SU-DHL-6 (cell line): ENCODE data around the gene LCN10.

Experiments
- H2AFZ ChIP-seq: fragments of 200-600 bp; sonication (generic); 2 replicates; pipeline ENCODE4 v1.6.1; 2014; ENCODE audit warnings: low read depth, mild to moderate bottlenecking, moderate library complexity, mixed read lengths, antibody characterized with exemption, low read length; ENCODE audit not compliant: severe bottlenecking
- H3F3A ChIP-seq: fragments of 200-600 bp; shearing (Covaris generic); 2 replicates; pipeline ENCODE4 v1.6.0; 2016; ENCODE audit warnings: antibody characterized with exemption, mild to moderate bottlenecking; ENCODE audit not compliant: insufficient read depth
- H3K27ac ChIP-seq: fragments of 200-600 bp; sonication (generic); 2 replicates; pipeline ENCODE4 v1.5.1; 2016; ENCODE audit warnings: low read depth, mild to moderate bottlenecking, low read length, moderate library complexity, mixed read lengths
- H3K27me3 ChIP-seq: fragments of 200-600 bp; sonication (generic), shearing (Covaris generic); 2 replicates; pipeline ENCODE4 v1.6.0; 2014; ENCODE audit warnings: mild to moderate bottlenecking, low read length
- H3K36me3 ChIP-seq: fragments of 200-600 bp; sonication (generic); 2 replicates; pipeline ENCODE4 v1.6.1; 2014; ENCODE audit warnings: mild to moderate bottlenecking, low read length, mixed read lengths
- H3K4me2 ChIP-seq: fragments of 300-600, 200-600 bp; shearing (Covaris generic), sonication (generic); 2 replicates; pipeline ENCODE4 v1.6.0; 2014; ENCODE audit warnings: low read length, low read depth, mild to moderate bottlenecking; ENCODE audit not compliant: poor library complexity, severe bottlenecking
- H3K4me3 ChIP-seq: fragments of 200-600 bp; sonication (generic); 2 replicates; pipeline ENCODE4 v1.5.1; 2014; ENCODE audit warnings: antibody characterized with exemption, low read length, mild to moderate bottlenecking, mixed read lengths; ENCODE audit not compliant: insufficient read depth, poor library complexity, severe bottlenecking
- H3K79me2 ChIP-seq: fragments of 200-600 bp; sonication (generic); 2 replicates; pipeline ENCODE4 v1.6.1; 2014; ENCODE audit warnings: mild to moderate bottlenecking, low read length, moderate library complexity; ENCODE audit not compliant: insufficient read depth
- H3K9ac ChIP-seq: fragments of 200-600 bp; sonication (generic); 2 replicates; pipeline ENCODE4 v1.7.0; 2014; ENCODE audit warnings: mild to moderate bottlenecking, low read length
- H3K9me2 ChIP-seq: fragments of 200-600 bp; sonication (generic); replicated peaks from 2 replicates; pipeline ENCODE4 v1.6.1; 2014; ENCODE audit warnings: low read length; ENCODE audit not compliant: insufficient read depth
- H3K9me3 ChIP-seq: fragments of 200-600 bp; sonication (generic); 2 replicates; pipeline ENCODE4 v1.6.1; 2014; ENCODE audit warnings: low read length, mixed read lengths; ENCODE audit not compliant: insufficient read depth
- H4K20me1 ChIP-seq: fragments of 200-600 bp; sonication (generic); 2 replicates; pipeline ENCODE4 v1.6.1; 2014; ENCODE audit warnings: low read depth, mild to moderate bottlenecking, antibody characterized with exemption, low read length, moderate library complexity, mixed read lengths
- EZH2phosphoT487 ChIP-seq: fragments of 200-600 bp; sonication (generic), shearing (Covaris generic); conservative IDR thresholded peaks from 2 replicates; pipeline ENCODE4 v1.6.1; 2018; ENCODE audit warnings: mild to moderate bottlenecking, antibody characterized with exemption, low read length, moderate library complexity, mixed read lengths
- TF ChIP-seq, protein P1 (sequence below): fragments of 200-600 bp; sonication (generic); IDR thresholded peaks from one replicate; pipeline ENCODE4 v1.5.1; 2017; ENCODE audit warnings: antibody characterized with exemption, mild to moderate bottlenecking, low read length, moderate library complexity; ENCODE audit not compliant: insufficient read depth, poor library complexity, severe bottlenecking

The LCN10 gene

DNA sequence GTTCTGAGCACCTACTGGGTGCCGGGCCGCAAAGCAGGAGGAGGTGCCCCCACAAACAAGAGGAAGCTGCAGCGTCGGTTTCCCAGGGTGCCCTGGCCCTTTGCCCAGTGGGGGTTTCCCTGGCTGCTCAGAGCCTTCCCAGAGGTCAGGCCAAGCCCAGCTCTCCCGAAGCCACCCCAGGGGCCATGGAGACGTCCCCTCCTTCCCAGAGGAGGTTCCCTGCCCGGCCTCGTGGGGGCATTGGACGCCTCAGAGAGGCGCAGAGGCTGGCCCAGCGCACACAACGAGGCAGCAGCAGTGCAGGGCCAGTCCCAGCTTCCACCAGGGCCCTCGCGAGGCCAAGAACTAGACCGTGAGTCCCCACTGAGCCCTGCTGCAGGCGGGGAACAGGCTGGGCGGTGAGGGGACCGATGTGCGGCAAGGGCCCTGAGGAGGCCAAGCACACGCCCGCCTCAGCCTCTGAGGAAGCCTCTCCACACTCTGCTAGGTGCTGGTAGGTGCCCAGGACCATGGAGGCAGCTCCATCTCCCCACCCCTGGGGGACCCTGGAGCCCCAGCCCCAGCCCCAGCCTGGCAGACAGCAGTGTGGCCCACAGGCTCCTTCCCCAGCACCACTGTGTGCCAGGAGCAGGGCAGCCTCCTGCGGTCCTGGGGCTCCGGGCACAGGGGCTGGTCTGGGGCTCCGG, 23.4 kb downstream of the LCN10 start:
- H3K27me3 ChIP-seq, result no peaks in the 10 kb centered on the region
- H3K4me3 ChIP-seq, result no peak overlapping the region
- H3K4me2 ChIP-seq, result no peak overlapping the region
- H2AFZ ChIP-seq, result no peak overlapping the region
- peaks cover 8% of the 10 kb centered on the region for H3K36me3 ChIP-seq
- no peak overlapping the region for H3K9ac ChIP-seq
- TF ChIP-seq, protein P1, sequence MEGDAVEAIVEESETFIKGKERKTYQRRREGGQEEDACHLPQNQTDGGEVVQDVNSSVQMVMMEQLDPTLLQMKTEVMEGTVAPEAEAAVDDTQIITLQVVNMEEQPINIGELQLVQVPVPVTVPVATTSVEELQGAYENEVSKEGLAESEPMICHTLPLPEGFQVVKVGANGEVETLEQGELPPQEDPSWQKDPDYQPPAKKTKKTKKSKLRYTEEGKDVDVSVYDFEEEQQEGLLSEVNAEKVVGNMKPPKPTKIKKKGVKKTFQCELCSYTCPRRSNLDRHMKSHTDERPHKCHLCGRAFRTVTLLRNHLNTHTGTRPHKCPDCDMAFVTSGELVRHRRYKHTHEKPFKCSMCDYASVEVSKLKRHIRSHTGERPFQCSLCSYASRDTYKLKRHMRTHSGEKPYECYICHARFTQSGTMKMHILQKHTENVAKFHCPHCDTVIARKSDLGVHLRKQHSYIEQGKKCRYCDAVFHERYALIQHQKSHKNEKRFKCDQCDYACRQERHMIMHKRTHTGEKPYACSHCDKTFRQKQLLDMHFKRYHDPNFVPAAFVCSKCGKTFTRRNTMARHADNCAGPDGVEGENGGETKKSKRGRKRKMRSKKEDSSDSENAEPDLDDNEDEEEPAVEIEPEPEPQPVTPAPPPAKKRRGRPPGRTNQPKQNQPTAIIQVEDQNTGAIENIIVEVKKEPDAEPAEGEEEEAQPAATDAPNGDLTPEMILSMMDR, result no peak
- no peak for TF ChIP-seq EZH2phosphoT487
- H4K20me1 ChIP-seq, result no peaks in the 10 kb centered on the region
- no peaks in the 10 kb centered on the region for H3K9me3 ChIP-seq
- H3K27ac ChIP-seq, result no peak overlapping the region
- H3K79me2 ChIP-seq, result no peaks in the 10 kb centered on the region
- peaks cover 14% of the 10 kb centered on the region for H3F3A ChIP-seq
- H3K9me2 ChIP-seq, result no peaks in the 10 kb centered on the region

DNA sequence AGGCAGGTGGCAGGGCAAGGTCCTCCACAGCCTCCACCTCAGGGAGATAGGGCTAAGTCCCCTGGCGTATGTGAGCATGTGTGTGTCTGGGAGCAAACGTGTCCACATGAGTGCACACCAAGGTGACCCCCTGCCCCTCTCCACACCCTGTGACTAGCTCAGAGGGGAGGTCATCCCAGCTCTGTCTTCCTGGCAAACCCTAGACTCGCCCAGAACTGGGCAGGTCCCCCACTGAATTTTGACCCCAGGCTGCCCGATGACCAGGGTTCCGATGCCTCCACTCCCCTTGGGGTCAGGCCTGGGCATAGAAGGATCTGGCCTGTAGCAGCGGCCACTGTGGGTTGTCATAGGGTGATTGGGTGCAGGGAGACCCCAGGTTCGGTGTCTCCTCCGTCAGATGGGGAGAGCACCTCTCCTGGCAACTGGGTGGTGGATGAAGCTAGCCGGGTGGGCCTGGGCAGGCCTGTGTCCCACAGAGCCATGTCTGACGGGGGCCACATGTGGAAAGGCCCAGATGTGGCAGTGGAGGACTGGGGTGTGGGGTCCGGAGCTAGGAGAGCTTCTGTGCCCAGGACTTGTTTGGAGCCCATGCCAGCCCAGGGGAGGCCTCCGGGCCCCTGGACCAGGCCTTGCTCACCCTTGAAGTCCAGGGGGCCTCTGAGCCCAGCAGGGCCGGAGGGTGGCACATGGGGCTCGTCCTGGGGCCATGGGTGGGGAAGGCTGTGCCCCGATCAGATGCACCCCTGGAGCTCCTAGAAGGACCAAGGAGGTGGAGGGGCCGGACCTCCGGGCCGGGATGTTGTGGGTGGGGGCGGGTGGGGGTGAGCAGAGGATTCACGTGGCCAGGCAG, 24.2 kb downstream of the LCN10 start:
- H3F3A ChIP-seq, result peaks cover 7% of the 10 kb centered on the region; the same call in 1 of the 2 replicates
- H3K9me2 ChIP-seq, result no peaks in the 10 kb centered on the region
- H2AFZ ChIP-seq, result no peak overlapping the region
- no peaks in the 10 kb centered on the region for H3K9me3 ChIP-seq
- H3K79me2 ChIP-seq, result no peaks in the 10 kb centered on the region
- no peak overlapping the region for H3K9ac ChIP-seq
- no peak overlapping the region for H3K27ac ChIP-seq
- no peak for TF ChIP-seq EZH2phosphoT487
- TF ChIP-seq, protein P1, result no peak
- H3K27me3 ChIP-seq, result no peaks in the 10 kb centered on the region
- H3K4me3 ChIP-seq, result no peak overlapping the region
- 0 out of 2 replicates have a peak, but pooled peaks cover under 1% of the 10 kb centered on the region for H3K36me3 ChIP-seq
- H4K20me1 ChIP-seq, result no peaks in the 10 kb centered on the region
- H3K4me2 ChIP-seq, result no peak overlapping the region

DNA sequence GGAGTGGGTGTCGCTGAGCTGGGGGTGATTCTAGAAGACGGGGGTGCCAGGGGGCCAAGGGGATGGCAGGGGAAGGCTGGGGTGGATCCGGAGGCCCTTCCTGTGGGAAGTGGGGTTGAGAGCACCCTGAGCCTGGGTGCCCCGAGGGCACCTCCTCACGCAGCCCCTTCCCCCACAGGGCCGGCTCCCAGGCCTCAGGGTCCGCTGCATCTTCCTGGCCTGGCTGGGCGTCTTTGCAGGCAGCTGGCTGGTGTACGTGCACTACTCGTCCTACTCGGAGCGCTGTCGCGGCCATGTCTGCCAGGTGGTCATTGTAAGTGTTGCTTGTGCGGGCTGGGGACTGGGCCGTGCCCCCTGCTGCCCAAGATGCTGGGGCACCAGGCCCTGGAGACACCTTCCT, 25.3 kb downstream of the LCN10 start:
- H3K36me3 ChIP-seq, result no peaks in the 10 kb centered on the region
- TF ChIP-seq EZH2phosphoT487, result no peak
- TF ChIP-seq, protein P1, result no peak

More for the DNA sequence above, 25.3 kb downstream of the LCN10 start:
- Histone ChIP-seq H3K9me2 (no peaks in the 10 kb centered on the region), H3K4me2 (no peak overlapping the region), H3K27ac (no peak overlapping the region), H2AFZ (no peak overlapping the region), H3K79me2 (no peaks in the 10 kb centered on the region), H3K9me3 (no peaks in the 10 kb centered on the region), H4K20me1 (no peaks in the 10 kb centered on the region), H3K4me3 (no peak overlapping the region), H3F3A (peaks cover 6% of the 10 kb centered on the region; the same call in 1 of the 2 replicates), H3K27me3 (no peaks in the 10 kb centered on the region), H3K9ac (no peak overlapping the region)
